PFSK-1 (cell line): Measurements from ENCODE around the gene KAZALD1.

ENCODE experiments used
- FOXP2 ChIP-seq: optimal IDR thresholded peaks from 2 replicates; pipeline ENCODE3; 2011; ENCODE audit warnings: borderline replicate concordance, control low read depth, inconsistent platforms; ENCODE audit not compliant: insufficient read depth; ENCODE audit errors: extremely low read length, extremely low read depth
- POLR2AphosphoS5 ChIP-seq: IDR thresholded peaks from 2 replicates; pipeline ENCODE4 v1.6.1; 2012; ENCODE audit warnings: low read depth, mild to moderate bottlenecking, control low read depth, low read length, moderate library complexity
- SIN3A ChIP-seq: IDR thresholded peaks from 2 replicates; pipeline ENCODE4 v1.6.1; 2012; ENCODE audit warnings: mild to moderate bottlenecking, low read length, moderate library complexity, borderline replicate concordance; ENCODE audit not compliant: insufficient read depth
- TAF1 ChIP-seq: IDR thresholded peaks from 2 replicates; pipeline ENCODE4 v1.6.1; 2012; ENCODE audit warnings: low read length, control low read depth, borderline replicate concordance; ENCODE audit not compliant: insufficient read depth
- TF ChIP-seq, protein P1 (sequence below), 2 experiments: IDR thresholded peaks; 2 replicates each; pipeline versions ENCODE4 v1.6.1 to v1.8.0; 2011 to 2012; ENCODE audit warnings: low read depth in 2 of 2, low read length in 2 of 2, control low read depth in 1 of 2, inconsistent platforms in 1 of 2, mild to moderate bottlenecking in 1 of 2, moderate library complexity in 1 of 2; ENCODE audit not compliant: insufficient read depth in 1 of 2

DNA sequence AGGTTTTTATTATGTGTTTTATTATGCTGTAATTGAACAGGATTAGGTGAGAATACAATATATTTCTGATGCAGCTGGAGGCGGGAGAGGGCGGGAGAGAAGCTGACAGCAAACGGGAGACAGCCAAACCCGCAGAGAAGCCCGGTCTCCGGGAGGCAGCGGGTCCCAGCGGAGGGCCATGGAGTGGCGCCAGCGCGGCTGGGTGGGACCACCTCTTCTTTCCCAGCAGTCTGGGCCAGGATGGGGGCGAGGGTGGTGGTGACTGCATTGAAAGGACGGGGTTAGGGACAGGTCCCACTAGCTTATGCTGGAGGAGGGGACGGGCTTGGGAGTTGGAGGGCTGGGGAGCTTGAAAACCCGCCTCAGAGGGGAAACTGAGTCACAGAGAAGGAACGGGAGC lies 14.5 kb upstream of the KAZALD1 start:
- TF ChIP-seq POLR2AphosphoS5 = no peak
- TF ChIP-seq FOXP2 = no peak
- TF ChIP-seq, protein P1, sequence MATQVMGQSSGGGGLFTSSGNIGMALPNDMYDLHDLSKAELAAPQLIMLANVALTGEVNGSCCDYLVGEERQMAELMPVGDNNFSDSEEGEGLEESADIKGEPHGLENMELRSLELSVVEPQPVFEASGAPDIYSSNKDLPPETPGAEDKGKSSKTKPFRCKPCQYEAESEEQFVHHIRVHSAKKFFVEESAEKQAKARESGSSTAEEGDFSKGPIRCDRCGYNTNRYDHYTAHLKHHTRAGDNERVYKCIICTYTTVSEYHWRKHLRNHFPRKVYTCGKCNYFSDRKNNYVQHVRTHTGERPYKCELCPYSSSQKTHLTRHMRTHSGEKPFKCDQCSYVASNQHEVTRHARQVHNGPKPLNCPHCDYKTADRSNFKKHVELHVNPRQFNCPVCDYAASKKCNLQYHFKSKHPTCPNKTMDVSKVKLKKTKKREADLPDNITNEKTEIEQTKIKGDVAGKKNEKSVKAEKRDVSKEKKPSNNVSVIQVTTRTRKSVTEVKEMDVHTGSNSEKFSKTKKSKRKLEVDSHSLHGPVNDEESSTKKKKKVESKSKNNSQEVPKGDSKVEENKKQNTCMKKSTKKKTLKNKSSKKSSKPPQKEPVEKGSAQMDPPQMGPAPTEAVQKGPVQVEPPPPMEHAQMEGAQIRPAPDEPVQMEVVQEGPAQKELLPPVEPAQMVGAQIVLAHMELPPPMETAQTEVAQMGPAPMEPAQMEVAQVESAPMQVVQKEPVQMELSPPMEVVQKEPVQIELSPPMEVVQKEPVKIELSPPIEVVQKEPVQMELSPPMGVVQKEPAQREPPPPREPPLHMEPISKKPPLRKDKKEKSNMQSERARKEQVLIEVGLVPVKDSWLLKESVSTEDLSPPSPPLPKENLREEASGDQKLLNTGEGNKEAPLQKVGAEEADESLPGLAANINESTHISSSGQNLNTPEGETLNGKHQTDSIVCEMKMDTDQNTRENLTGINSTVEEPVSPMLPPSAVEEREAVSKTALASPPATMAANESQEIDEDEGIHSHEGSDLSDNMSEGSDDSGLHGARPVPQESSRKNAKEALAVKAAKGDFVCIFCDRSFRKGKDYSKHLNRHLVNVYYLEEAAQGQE (IDR thresholded peaks at IDR 0.05; ENCODE audit: insufficient read depth in 1 of 2, low read depth in 2 of 2, low read length in 2 of 2) = no peak
- no peak for TF ChIP-seq TAF1
- TF ChIP-seq SIN3A = no peak
